Nucleus accumbens (tissue), 56 donors: Measurements from ENCODE around the gene VSIG10.

ENCODE experiments used
- DNase-seq, 56 donors: peaks; one replicate each; lab custom pipeline; 2025; lab: John Stamatoyannopoulos, UW

Gene VSIG10

GRCh38 chr12:118061011-118061872 is 42.6 kb downstream of the VSIG10 start, which contains the start of gene WSB2:
WSB2 (minus strand) TSS chr12:118061179; CDS start chr12:118061048, 131 bp downstream.
- DNase-seq = peak in 53 of 56 donors; percentile 31 to 89 (median 71)

- peak in 48 of 56 donors; percentile 4 to 76 (median 54) for DNase-seq
Observed at GRCh38 chr12:118060301-118061010, 43.4 kb downstream of the VSIG10 start.

- peak in 9 of 56 donors; percentile 4 to 51 (median 36) for DNase-seq
Observed at GRCh38 chr12:118059341-118060191, 44.2 kb downstream of the VSIG10 start.

- no peak for DNase-seq
Observed at GRCh38 chr12:118058881-118059280, 44.9 kb downstream of the VSIG10 start.

GRCh38 chr12:118058227-118058626 is 45.6 kb downstream of the VSIG10 start:
- no peak for DNase-seq

GRCh38 chr12:118055865-118056773 is 47.7 kb downstream of the VSIG10 start:
- DNase-seq = no peak

- peak in 10 of 56 donors; percentile 4 to 29 (median 8) for DNase-seq
Observed at GRCh38 chr12:118055144-118055557, 48.7 kb downstream of the VSIG10 start.

- no peak for DNase-seq
Observed at GRCh38 chr12:118053071-118053985, 50.5 kb downstream of the VSIG10 start.

GRCh38 chr12:118052324-118053070 is 51.3 kb downstream of the VSIG10 start:
- DNase-seq = peak in 44 of 56 donors; percentile 4 to 86 (median 31)

- DNase-seq = no peak
Observed at GRCh38 chr12:118050972-118051910, 52.6 kb downstream of the VSIG10 start.

- DNase-seq = no peak
Observed at GRCh38 chr12:118046430-118046829, 57.4 kb downstream of the VSIG10 start.

GRCh38 chr12:118044577-118044976 is 59.2 kb downstream of the VSIG10 start:
- DNase-seq = peak in 2 of 56 donors; percentile 7 to 14

- no peak for DNase-seq
Observed at GRCh38 chr12:118044075-118044474, 59.7 kb downstream of the VSIG10 start.

GRCh38 chr12:118042091-118042490 is 61.7 kb downstream of the VSIG10 start:
- DNase-seq = no peak

- DNase-seq = no peak
Observed at GRCh38 chr12:118038137-118038536, 65.7 kb downstream of the VSIG10 start.

GRCh38 chr12:118036672-118037411 is 67.0 kb downstream of the VSIG10 start:
- no peak for DNase-seq
